Activated naive CD4-positive, alpha-beta T cell treated with anti-CD3 and anti-CD28 coated beads, Interleukin-2, amount 50 U/mL, for 16 hours (primary cell): ENCODE data around the gene RREB1.

Experiments
- DNase-seq: peaks from one replicate; pipeline ENCODE4 v3.0.0-alpha.2; 2020

The RREB1 gene

GRCh38 chr6:7100753-7101081 lies 7.0 kb upstream of the RREB1 start:
- DNase-seq = no peak

GRCh38 chr6:7101290-7101689 lies 6.5 kb upstream of the RREB1 start:
- no peak for DNase-seq

DNA sequence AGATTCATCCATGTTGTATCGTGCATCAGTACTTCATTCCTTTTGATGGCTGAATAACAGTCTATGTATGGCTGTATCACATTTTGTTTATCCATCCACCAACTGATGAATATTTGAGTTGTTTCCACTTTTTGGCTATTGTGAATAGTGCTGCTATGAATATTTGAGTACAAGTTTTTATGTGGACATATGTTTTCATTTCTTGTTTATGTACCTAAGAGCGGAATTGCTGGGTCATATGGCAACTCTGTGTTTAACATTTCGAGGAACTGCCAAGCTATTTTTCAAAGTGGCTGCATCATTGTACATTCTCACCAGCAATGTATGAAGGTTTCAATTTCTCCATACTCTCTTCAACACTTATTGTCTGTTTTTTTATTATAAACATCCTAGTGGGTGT lies 3.0 kb upstream of the RREB1 start:
- DNase-seq = no peak

GRCh38 chr6:7106215-7106751 lies 1.5 kb upstream of the RREB1 start:
- no peak for DNase-seq

DNA sequence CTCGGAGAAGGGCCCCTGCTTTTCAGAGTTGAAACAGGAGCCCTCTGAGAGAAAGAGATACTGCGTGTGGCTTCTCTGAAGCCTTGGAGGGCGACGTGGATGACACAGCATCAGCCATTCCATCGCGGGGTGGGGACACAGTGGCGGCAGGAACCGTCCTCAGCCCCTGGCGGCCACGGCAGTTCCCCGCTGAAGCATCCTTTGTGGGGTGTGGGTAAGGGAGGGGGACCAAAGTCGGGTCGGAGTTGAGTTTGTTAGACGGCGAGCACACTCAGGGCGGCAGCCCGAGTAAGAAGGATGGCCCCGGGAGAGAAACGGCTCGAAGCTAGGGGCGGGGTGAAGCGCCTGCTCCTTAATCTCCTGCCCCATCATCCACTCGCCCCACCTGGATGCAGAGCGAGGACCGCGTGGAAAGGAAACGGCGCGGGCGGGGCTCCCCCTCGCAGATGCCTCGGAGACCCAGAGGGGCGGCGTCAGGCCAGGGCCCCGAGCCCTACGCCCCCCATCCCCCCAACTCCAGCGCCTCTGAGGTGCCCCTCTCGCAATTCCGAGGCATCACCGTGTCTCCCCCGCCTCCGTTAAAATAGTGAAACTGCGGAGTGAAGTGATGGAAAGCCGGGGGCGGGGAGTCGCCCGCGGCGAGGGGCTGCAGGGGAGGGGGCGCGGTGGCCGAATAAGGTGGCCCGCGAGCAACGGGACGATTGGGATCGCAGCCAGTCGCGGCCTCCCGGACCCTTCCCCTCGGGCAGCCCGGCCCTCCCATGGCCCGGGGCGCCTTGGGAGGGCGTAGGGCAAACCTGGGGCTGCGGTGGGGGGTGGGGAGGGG lies 796 bp upstream of the RREB1 start:
- DNase-seq = peak; percentile 70

DNA sequence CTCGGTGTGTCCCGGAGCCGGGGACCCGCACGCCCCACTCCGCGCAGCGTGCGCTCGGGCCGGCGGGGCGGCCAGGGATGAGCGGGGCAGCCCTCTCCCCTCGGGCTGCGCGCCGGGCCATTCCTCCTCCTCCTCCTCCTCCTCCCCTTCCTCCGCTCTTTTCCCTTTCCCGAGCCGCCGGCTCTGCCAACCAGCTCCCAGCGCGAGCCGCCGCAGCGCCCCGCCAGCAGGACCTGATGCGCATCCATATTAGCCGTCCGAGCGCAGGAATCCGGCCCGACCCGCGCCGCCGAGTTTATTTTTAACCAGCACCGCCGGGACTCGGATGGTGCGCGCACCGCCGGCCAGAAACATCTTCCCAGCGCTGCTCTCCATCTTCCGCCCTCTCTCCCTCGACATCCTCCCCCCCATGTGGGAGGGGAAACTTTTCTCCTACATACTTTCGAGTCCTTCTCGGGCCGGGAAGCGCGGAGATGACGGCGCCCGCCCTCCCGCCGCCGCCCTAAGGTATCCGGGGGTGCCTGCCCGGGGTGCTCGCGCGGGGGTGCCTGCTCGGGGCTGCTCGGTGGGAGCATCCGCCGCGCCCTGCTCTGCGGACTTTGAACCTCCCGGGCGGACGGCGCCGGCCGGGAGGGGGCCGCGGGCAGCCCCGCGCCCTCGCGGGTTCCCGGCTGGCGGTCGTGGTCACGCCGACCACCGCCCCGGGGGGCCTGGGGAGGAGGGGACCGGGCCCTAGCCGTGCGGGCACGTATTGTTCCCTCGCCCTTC lies 619 bp downstream of the RREB1 start:
- peak; percentile 47 for DNase-seq

GRCh38 chr6:7108964-7109836 lies 1.4 kb downstream of the RREB1 start:
- DNase-seq = peak; percentile 40

DNA sequence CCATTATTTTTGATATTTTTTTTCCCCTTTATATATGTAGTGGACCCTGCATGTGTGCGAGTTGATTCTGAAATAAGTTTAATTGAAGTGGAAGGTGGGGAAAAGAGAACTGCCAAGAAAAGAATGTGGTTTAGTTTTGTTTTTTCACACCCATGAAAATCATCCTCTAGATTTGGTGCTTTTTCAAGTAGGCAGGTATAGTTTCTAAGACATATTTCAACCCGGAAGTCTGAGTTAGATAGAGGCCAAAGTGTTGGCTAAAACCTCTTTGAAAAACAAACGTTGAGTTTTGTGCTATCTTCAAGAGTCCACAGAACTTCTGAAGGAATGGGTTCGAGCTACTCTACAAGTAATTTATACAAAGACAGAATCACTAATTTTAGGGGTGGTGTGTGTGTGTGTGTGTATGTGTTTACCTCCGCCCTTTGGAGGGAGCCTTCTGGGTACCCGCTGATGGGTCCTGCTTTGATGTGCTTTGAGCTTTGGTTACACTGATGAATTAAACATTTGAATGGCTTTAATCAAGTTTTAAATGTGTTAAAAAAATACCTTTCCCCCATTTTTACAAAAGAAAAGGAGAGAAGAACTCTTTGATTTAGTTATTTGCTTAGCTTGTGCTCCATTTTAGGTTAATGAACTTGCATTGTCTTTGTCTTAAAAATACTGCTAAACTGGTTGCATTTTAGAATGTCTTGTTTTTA lies 2.5 kb downstream of the RREB1 start:
- DNase-seq = no peak

DNA sequence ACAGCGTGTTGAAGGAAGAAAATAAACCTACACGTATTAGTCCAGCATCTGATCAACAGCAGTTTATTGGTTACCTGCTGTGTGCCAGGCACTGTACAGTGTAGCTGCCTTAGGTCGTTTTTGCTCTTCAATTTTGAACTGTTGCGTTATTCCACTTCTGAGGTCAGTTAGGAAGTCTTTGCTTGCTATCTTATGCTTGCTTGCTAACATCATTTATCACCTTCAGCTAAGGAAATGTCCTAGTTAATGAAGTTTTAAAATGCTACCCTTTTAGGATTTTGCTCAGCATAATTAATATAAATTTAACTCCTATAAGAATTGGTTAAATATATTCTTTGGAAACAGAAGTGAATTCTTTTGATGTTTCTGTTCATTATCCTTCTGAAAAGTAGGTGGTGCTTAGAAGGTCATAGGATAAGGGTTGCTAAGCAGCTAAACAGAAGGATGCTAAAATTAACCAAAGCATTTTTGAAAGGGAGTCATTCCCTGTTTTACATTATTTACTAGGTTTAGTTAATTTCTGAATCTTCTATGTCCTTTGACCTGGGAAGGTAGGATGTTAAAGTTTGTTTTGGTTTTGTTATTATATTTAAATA lies 3.4 kb downstream of the RREB1 start:
- DNase-seq = no peak

- no peak for DNase-seq
Observed at GRCh38 chr6:7112171-7112570, 4.4 kb downstream of the RREB1 start.

DNA sequence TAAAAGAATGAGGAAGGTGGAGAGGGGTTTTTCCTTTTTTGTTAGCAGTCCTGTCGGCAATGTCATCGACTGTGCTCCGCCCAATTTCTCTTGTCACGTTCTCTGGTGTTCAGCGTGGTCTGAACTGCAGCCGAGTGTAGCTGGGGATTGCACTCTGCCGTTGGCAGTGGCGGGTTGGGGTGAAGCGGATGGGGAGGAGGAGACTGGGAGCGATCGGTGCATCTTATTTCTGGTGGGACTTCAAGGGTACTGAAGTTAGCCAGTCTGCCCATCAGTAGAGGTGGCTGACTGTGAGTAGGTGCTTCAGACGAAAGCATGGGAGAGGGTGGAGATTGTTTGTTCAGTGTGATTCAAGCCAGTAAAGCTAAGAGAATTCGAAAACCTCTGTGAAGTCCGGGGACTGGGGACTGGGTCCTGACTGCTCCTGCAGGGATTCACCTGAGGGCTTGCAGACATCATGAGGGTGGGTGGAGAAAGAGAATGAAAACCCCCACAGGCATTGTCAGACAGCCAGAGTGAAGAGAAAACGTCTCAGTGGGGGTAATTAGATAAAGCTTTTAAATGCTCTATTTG lies 5.1 kb downstream of the RREB1 start:
- peak; percentile 49 for DNase-seq

DNA sequence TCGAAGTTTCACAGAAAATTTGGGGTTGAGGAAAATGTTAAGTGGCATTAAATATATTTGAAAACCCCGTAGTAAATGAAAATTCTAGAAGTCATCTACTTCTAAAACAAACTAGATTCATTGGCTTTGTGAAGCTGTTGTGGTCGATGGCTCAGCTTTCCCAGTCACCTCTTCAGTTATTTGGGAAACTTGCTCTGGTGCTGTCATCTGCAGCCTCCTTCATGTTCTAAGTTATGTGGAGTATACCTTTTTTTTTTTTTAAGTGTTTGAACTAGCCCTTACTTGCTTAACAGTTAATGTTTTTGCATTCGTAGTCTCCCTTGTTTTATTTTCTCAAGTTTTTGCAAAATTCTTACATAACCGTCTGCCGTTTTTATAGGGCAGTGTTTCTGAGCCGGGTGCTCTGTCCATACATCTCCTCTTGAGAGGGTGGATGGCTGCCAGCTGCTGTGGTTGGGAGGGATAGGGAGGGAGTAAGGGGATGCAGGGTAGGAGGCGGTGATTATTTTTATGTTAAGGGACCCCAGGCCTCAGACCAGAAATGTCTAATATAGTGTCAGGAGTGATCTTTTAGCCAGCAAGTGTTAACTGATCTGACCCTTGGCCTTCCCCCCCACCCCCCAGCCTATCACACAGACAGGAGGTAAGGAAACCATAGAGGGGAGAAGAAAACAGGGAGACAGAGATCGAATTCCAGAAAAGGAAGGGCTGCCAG lies 7.1 kb downstream of the RREB1 start:
- no peak for DNase-seq

DNA sequence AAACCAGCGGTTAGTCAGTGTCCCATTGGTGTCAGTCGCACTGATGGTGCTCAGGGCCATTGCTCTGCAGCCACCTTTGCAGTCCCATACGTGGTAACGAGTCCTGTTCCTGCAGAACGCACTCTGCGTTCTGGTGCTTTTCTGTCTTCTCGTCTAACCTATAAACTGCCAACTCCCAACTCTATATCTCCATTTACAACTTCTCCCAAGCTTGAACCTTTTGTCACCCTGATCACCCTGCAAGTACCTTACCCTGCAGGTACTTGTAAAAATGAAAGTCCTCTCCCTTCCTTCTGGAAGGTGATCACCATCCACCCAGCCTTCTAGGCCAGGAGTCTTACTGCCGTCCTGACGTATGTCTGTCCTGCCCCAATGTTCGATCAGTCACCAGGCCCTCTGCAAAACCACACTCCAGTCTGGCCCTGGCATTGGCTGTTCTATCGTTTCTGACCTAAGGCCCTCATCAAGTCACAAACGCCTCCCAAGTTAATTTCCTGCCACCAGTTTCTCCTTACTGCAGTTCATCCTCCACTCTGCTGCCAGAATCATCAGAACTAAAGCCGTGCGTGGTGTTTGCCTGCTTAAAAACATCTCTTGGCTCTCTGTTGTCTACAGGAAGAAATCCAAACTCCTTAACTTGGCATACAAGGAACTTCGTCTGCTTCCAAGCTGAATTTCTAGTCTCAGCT lies 7.9 kb downstream of the RREB1 start:
- no peak for DNase-seq

- DNase-seq = no peak
Observed at GRCh38 chr6:7119272-7119801, 11.6 kb downstream of the RREB1 start.

- no peak for DNase-seq
Observed at GRCh38 chr6:7121700-7122241, 14.0 kb downstream of the RREB1 start.

DNA sequence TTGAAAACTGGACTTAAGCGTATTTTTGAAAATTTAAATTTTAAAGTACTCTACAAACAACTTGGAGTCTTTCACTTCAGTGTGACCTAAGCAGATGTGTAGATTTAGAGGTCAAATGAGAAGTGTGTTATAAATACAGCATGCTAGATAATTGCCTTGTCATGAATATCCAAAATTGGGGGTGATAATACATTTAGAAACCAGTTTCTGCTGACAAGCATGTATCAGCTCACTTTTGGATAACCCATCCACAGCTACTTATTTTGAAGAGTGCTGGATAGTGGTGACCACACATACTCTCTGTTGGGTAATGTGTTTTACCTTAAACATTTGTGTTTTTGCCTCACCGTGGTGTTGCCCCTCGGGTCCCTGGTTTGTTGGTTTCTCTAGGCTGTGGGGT lies 14.9 kb downstream of the RREB1 start:
- no peak for DNase-seq

- no peak for DNase-seq
Observed at GRCh38 chr6:7124114-7124513, 16.4 kb downstream of the RREB1 start.

DNA sequence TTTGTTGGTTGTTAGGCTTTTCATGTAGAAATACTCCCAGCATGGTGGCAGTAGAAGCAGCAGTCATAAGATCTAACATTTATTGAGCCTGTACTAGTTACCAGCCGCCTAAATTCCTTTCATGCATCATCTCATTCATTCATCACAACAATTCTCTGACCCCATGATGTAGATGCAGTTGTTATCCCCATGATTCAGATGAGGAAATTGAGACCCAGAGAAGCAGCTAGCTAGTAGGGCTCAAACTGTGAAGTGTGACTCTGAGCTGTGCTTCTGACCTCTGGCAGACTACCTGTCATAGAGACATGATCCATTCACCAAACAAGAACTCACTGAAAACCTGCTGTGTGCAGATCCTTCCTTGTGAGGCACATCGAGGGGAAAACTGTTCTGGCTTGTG lies 16.9 kb downstream of the RREB1 start:
- no peak for DNase-seq

DNA sequence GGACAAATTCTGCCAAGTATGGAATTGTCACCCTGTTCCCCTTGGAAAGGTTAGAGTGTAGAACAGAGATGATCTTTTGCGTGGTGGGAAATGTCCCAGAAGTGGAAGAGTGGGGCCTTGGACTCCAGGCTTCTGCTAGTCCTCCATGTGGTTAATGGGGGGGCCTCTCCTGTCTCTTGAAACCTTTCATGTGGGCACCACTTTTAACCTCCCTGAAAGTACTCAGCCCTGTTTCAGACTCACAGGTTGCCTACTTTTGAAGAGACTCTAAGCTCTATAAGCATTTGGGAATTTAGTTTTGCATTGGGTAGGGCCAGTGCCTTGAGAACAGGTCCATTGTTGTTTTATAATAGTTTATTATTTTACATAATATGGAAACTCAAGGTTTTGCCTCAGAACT lies 17.5 kb downstream of the RREB1 start:
- no peak for DNase-seq

GRCh38 chr6:7126754-7127153 lies 19.0 kb downstream of the RREB1 start:
- DNase-seq = no peak
